ENCODE results near the gene KCNH2. TPM values are rescaled to one million over a fixed set of nuclear protein-coding genes. Genes with fewer than 3 reads are reported as not detected.

Gene KCNH2
- total RNA-seq, 4 donors from 2014 or later, result 29.8 to 71.7 (median 42.5) TPM

- TF ChIP-seq CTCF (IDR thresholded peaks at IDR 0.05), result no peak
- TF ChIP-seq EP300 (IDR thresholded peaks at IDR 0.05), result no peak
- TF ChIP-seq POLR2A (IDR thresholded peaks at IDR 0.05; ENCODE audit: low read depth), result no peak
- no peak for TF ChIP-seq POLR2AphosphoS5 (IDR thresholded peaks at IDR 0.05)
- Histone ChIP-seq H3K36me3 (peaks cover 0 to 45% (median 2%) of the 10 kb centered on the region in 4 donors), H3K27me3 (peaks cover 0 to 66% (median 20%) of the 10 kb centered on the region in 4 donors), H3K9me3 (no peaks in the 10 kb centered on the region), H3K4me1 (peaks cover 31 to 43% (median 38%) of the 10 kb centered on the region in 4 donors), H3K27ac (replicated peaks in 1 of 4) (no peak overlapping the region), H3K4me3 (no peak overlapping the region)
- no peak for DNase-seq (ENCODE audit: extremely low spot score)
- WGBS, result 0% methylated on average over 1 of the region's 22 CpGs
- intact Hi-C loops (cut with DNase I), result loop anchor here (10.0 kb wide), 1 partner anchor 235 kb away; no protein-coding TSS in a partner anchor
Measured at GRCh38 chr7:151009327-151010036, 31.4 kb upstream of the KCNH2 start.

- Histone ChIP-seq H3K27ac (replicated peaks in 1 of 4) (no peak overlapping the region), H3K4me3 (peak overlapping the region; percentile 15 to 38 (median 29)), H3K36me3 (peaks cover 0 to 45% (median 2%) of the 10 kb centered on the region in 4 donors), H3K4me1 (peaks cover 23 to 36% (median 33%) of the 10 kb centered on the region in 4 donors), H3K27me3 (peaks cover 0 to 58% (median 15%) of the 10 kb centered on the region in 4 donors), H3K9me3 (no peaks in the 10 kb centered on the region)
- no peak for DNase-seq (ENCODE audit: extremely low spot score)
- TF ChIP-seq POLR2AphosphoS5 (IDR thresholded peaks at IDR 0.05) (peak in 1 of 2 donors; percentile 52), POLR2A (IDR thresholded peaks at IDR 0.05; ENCODE audit: low read depth) (no peak), EP300 (IDR thresholded peaks at IDR 0.05) (no peak), CTCF (IDR thresholded peaks at IDR 0.05) (peak; percentile 58 to 81 (median 65))
- 57% methylated on average over 31 of the region's 40 CpGs for WGBS
- intact Hi-C loops (cut with DNase I), result no loop called here
Measured at GRCh38 chr7:151008511-151009323, 30.6 kb upstream of the KCNH2 start.

GRCh38 chr7:151008143-151008510 lies 30.0 kb upstream of the KCNH2 start:
- WGBS, result 60% methylated on average over 9 of the region's 11 CpGs
- H3K27ac ChIP-seq (replicated peaks in 1 of 4), result no peak overlapping the region
- H3K4me3 ChIP-seq, result peak overlapping the region in 3 of 4 donors; percentile 27 to 38 (median 31)
- H3K4me1 ChIP-seq, result peaks cover 17 to 30% (median 27%) of the 10 kb centered on the region in 4 donors
- TF ChIP-seq CTCF (IDR thresholded peaks at IDR 0.05) (no peak), POLR2AphosphoS5 (IDR thresholded peaks at IDR 0.05) (no peak), EP300 (IDR thresholded peaks at IDR 0.05) (no peak), POLR2A (IDR thresholded peaks at IDR 0.05; ENCODE audit: low read depth) (no peak)
- peaks cover 0 to 52% (median 9%) of the 10 kb centered on the region in 4 donors for H3K27me3 ChIP-seq
- H3K9me3 ChIP-seq, result no peaks in the 10 kb centered on the region
- intact Hi-C loops (cut with DNase I), result no loop called here
- DNase-seq (ENCODE audit: extremely low spot score), result no peak
- peaks cover 0 to 46% (median 2%) of the 10 kb centered on the region in 4 donors for H3K36me3 ChIP-seq

GRCh38 chr7:151007469-151007898 lies 29.4 kb upstream of the KCNH2 start:
- intact Hi-C loops (cut with DNase I), result no loop called here
- H3K27me3 ChIP-seq, result peaks cover 0 to 46% (median 4%) of the 10 kb centered on the region in 4 donors
- TF ChIP-seq POLR2A (IDR thresholded peaks at IDR 0.05; ENCODE audit: low read depth) (no peak), CTCF (IDR thresholded peaks at IDR 0.05) (no peak), POLR2AphosphoS5 (IDR thresholded peaks at IDR 0.05) (no peak), EP300 (IDR thresholded peaks at IDR 0.05) (no peak)
- no peaks in the 10 kb centered on the region for H3K9me3 ChIP-seq
- no peak for DNase-seq (ENCODE audit: extremely low spot score)
- H3K4me3 ChIP-seq, result no peak overlapping the region
- 78% methylated on average over 6 of the region's 7 CpGs for WGBS
- H3K27ac ChIP-seq (replicated peaks in 1 of 4), result peak overlapping the region in 1 of 4 donors; percentile 42
- H3K4me1 ChIP-seq, result peaks cover 11 to 24% (median 21%) of the 10 kb centered on the region in 4 donors
- peaks cover 0 to 46% (median 2%) of the 10 kb centered on the region in 4 donors for H3K36me3 ChIP-seq
